AG09309 (cell line): ENCODE measurements around the gene LIF.

Experiments
- DNase-seq: peaks from one replicate; pipeline ENCODE4 v3.0.0-alpha.2; 2010; ENCODE audit warnings: low read depth
- H3K4me3 ChIP-seq: 2 replicates; pipeline ENCODE4 v1.5.1; 2011; ENCODE audit warnings: mild to moderate bottlenecking, low read depth, low read length, moderate library complexity; ENCODE audit not compliant: control insufficient read depth
- TF ChIP-seq, protein P1 (sequence below): IDR thresholded peaks from 2 replicates; pipeline ENCODE4 v1.5.1; 2011; ENCODE audit warnings: mild to moderate bottlenecking, low read depth, low read length, inconsistent platforms; ENCODE audit not compliant: insufficient read depth, control insufficient read depth; ENCODE audit errors: missing control alignments

LIF gene

DNA sequence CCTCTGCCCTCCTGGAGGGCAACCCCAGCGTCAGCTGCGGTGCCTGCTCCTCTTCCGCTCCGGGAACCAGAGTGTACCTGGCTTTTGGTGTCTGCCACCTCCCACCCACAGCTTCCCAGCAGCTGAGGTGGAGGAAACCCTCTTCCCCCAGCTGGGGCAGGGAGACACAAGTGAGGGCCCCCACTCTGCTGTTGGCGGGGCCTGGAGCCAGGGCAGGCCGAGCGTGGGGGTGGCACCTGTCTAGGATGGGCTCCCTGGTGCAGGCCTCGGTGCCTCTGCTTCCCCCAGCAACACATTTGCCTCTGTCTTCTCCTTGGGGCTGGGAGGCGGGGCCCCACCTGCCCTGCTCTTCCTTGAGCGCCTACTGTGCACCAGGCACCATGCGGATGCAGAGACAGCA is 13.7 kb upstream of the LIF start:
- DNase-seq = no peak
- TF ChIP-seq, protein P1, sequence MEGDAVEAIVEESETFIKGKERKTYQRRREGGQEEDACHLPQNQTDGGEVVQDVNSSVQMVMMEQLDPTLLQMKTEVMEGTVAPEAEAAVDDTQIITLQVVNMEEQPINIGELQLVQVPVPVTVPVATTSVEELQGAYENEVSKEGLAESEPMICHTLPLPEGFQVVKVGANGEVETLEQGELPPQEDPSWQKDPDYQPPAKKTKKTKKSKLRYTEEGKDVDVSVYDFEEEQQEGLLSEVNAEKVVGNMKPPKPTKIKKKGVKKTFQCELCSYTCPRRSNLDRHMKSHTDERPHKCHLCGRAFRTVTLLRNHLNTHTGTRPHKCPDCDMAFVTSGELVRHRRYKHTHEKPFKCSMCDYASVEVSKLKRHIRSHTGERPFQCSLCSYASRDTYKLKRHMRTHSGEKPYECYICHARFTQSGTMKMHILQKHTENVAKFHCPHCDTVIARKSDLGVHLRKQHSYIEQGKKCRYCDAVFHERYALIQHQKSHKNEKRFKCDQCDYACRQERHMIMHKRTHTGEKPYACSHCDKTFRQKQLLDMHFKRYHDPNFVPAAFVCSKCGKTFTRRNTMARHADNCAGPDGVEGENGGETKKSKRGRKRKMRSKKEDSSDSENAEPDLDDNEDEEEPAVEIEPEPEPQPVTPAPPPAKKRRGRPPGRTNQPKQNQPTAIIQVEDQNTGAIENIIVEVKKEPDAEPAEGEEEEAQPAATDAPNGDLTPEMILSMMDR = no peak
- no peak overlapping the region for H3K4me3 ChIP-seq

DNA sequence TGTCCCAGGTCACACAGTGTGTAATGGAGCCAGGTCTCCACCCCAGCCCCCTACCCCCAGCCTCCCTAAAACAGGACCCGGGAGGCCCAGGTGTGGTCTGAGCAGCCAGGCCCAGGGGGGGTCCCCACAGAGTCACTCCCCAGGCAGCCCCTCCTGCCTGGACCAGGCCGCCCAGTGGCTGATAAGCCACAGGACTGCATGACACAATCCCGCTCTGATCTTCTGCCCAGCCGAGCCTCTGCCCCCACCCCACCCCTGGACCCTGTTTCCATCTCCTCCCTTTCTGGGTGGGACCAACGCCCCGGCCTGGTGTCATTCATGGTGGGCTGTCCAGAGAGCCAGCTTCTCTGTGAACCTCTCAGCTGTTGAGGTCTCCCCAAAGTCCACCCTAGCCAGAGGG is 7.8 kb upstream of the LIF start:
- TF ChIP-seq, protein P1 = no peak
- H3K4me3 ChIP-seq = no peak overlapping the region
- DNase-seq = no peak

DNA sequence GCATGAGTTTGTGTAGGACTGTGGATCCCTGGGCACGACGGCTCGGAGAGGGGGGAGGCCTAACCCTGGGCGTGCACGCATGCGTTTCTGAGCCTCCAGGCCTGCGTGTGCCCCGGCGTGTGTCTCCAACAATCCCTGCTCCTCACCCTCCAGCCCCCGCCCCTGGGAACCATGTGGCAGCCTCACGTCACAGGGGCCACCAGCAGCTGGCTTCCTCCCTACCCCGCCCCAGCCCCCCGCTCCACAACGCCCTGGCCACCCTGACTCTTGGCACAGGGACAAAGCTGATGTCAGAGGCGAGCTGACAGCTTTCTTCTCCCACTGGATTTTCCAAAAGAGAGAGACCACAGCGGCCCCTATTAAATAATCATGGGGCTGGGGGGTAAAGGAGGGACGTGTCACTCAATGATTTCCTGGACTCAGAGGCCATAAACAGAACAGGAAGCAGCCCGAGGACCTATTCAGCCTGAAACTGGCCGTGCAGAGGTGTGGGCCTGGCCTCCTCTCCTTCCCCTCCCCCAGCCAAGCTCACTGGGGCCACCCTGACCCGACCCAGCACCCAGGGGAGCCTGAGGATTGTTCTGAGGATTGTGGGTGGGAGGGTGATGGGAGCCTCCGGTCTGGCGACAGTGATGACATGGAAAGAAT is 6.8 kb upstream of the LIF start:
- DNase-seq = no peak
- no peak overlapping the region for H3K4me3 ChIP-seq
- TF ChIP-seq, protein P1 = no peak

DNA sequence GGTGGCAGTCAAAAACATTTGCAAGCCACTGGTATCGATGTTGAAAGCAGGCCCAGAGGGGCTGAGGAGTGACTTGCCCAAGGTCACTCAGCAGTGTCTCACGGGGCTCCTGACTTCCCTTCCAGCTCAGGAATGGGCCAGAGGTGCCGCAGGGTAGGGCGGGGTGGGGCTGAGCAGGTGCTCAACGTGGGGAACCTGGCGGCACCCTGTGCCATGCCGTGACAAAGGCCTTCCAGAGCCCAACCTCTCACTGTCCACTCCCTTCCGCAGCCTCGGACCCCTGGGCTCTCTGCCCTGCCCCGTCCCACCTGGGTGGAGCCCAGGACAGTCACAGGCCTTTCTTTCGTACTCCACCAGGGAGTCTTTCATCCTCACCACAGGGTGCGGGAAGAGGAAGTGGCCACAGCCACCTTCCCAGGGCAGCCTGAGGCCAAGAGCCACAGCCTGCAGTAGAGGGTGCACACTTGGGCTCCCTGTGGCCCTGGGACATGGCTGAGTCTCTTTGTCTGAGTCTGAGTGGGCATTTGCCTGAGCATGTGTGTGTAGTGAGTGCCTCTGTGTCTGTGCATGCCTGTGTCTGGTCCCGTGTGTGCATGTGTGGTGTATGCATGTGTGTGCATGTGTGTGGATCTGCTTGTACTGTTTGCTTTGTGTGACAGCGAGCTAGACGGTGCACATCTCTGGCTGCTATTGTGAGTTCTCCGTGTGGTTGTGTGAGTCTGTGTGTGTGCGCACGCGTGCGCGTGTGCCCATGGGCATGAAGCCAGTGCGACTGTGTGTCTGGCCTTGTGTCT is 6.0 kb upstream of the LIF start:
- no peak overlapping the region for H3K4me3 ChIP-seq
- TF ChIP-seq, protein P1 = no peak
- no peak for DNase-seq

DNA sequence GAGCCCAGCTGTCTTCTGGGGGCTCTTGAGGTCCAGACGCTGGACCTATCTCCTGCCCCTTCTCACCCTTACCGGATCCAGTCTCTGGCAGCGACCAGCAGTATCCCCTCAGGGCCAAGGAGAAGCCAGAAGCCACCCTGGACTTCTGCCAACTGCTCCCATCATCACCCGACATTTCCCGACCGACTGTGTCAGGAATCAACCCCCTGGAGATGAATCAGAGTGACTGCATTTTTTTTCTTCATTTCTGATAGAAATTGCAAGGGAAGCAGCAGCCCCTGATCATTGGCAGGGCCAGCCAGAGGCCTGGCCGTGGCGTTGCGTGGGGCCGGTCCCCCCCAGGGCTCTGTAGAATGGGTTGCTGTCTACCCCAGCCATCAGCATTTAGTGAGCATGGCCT is 5.2 kb upstream of the LIF start:
- no peak for DNase-seq
- H3K4me3 ChIP-seq = no peak overlapping the region
- TF ChIP-seq, protein P1 = no peak

DNA sequence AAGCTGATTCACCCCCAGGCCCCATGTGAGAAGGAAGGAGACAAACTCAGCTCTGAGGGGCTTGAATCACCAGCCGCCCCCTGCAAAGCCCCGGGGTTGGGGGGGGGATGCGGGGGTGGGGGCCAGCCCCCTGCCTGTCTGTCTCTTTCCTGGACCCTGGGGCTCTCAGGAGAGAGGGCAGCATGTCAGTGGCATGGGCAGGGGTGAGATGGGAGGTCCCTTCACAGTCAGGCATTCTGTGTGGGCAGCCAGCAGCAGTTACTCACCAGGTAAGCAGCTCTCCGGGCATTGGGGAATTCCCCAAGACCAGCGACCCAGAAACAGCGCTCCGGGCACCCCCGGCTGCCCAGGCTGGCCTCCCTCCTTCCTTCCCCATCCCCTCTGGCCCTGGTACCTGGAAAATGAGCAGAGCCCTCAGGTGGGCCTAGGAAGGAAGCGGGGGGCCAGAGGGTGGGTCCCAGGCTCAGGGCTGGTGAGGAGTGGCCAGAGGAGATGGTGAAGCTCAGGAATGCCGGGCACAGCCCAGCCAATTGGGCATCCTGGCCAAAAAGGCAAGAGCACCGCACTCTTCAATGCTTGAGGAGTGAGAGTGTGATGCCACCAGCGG is 4.2 kb upstream of the LIF start:
- no peak overlapping the region for H3K4me3 ChIP-seq
- TF ChIP-seq, protein P1 = no peak
- DNase-seq = no peak
